ENCODE results near the gene PDE6H.

The PDE6H gene

DNA sequence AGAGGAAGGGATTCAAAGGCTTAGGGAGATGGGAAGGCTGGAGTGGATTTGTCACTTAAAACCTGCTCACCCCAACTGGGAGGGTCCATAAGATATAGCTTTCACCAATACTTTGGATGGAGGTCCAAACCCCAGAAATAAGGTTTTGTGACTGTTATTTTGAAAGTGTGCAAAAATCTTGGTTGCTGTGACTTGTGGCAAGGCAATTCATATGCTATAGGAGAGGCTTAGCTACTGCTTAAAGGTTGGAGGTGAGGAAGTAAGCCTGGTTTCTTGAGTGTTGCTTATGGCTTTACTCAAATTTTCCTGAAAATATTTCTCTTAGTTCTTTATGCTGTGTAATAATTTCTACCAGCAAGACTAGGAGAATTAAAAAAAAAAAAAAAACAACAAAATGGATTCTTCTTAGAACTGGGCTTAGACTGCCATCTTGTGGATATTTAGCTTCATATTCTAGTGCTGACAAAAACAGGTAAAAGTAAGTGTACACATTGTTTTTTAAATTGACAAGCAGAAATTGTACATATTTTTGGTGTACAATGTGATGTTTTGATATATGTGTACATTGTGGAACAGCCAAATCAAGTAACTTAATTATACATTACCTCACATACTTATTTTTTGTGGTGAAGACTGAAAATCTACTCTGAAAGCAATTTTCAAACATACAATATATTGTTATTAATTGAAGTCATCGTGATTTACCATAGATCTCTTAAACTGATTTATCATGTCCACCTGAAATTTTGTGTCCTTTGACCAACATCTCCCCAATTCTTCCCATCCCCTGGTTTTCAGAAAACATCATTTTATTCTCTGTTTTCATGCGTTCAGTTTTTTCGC is 23.0 kb downstream of the PDE6H start:
- DNase-seq (ENCODE audit: low read depth), result peak; percentile 89
- H3K4me3 ChIP-seq (ENCODE audit: low read depth, low read length), result no peak overlapping the region
- TF ChIP-seq, protein P1, sequence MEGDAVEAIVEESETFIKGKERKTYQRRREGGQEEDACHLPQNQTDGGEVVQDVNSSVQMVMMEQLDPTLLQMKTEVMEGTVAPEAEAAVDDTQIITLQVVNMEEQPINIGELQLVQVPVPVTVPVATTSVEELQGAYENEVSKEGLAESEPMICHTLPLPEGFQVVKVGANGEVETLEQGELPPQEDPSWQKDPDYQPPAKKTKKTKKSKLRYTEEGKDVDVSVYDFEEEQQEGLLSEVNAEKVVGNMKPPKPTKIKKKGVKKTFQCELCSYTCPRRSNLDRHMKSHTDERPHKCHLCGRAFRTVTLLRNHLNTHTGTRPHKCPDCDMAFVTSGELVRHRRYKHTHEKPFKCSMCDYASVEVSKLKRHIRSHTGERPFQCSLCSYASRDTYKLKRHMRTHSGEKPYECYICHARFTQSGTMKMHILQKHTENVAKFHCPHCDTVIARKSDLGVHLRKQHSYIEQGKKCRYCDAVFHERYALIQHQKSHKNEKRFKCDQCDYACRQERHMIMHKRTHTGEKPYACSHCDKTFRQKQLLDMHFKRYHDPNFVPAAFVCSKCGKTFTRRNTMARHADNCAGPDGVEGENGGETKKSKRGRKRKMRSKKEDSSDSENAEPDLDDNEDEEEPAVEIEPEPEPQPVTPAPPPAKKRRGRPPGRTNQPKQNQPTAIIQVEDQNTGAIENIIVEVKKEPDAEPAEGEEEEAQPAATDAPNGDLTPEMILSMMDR (conservative IDR thresholded peaks at IDR 0.05; ENCODE audit: low read depth, low read length), result peak; percentile 65

DNA sequence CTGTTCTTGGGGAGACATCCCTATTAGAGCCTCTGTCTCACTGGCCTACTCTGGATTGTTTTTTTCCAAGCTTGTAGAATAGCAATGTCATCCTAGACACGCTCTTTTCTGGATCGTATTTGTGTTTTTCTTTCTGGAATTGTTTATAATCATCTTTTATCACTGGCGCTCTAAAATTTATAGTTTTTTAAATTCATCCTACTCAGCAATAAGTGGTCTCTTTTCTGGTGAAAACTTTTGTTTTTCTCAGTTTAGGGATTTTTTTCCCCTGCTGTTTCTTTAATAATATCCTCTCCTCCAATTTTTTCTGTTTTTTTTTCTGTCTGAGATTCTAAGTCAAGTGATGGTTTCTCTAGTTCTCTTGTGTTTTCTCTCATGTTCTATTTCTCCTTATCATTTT is 25.2 kb downstream of the PDE6H start:
- TF ChIP-seq, protein P1 (conservative IDR thresholded peaks at IDR 0.05; ENCODE audit: low read depth, low read length), result no peak
- DNase-seq (ENCODE audit: low read depth), result no peak
- H3K4me3 ChIP-seq (ENCODE audit: low read depth, low read length), result no peak overlapping the region

DNA sequence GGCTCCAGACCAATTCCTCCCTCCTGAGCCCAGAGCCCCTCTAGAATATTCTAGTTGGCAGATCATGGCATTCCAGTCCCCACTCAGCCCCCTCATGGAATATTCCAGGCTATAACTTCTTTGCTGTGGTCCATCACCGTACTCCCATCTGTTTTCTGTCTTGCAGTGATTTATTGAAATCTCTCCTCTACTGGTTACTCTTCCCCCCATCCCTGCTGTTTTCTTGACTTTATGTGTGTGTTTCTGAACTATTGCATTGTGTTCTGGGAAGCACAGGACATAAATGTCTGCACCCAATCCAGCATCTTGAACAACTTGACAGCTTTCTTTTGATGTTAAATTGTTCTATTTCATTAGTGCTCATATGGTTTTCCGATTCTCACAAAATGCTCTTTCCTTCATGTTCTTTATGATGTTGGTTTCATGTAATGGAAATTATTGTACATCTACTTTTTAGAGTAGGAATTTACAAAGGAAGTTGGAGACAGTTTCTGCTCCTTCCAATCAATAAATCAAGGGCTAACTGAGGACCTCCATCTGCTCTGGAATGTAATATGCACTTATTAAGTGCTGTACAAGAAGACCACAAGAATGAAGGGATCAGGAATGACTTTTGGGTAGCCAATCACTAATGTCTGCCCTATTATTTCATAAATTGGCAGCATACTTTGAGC is 26.3 kb downstream of the PDE6H start:
- TF ChIP-seq, protein P1 (conservative IDR thresholded peaks at IDR 0.05; ENCODE audit: low read depth, low read length), result no peak
- DNase-seq (ENCODE audit: low read depth), result no peak

DNA sequence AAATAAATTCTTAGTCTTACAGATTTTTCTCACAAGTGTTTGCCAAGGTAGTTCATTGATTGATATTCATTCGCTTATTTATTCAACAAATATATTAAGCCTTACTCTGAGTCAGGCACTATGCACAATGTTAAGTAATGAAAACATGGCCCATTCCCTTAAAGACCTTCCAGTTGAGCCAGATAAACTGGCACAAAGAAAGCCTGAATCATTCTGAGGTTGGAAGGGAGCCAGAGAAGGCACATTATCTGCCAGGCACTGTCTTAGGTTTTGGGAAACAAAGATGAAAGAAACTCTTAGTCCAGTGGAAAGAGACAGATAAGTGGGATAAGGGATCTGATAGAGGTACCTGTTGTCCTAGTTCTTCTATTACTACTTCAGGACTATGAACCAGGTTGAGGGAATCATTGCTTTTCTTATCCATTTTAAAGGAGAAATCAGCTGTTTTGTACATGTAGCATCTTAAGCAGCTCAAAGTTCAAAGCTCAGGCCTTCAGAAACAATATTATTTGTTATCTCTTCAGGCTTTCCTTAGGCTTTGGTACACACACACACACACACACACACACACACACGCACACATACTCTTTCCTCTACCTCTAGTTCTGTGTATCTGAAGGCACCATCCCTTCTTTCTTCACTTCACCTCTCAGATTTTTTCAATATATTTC is 27.0 kb downstream of the PDE6H start:
- TF ChIP-seq, protein P1 (conservative IDR thresholded peaks at IDR 0.05; ENCODE audit: low read depth, low read length), result no peak
- H3K4me3 ChIP-seq (ENCODE audit: low read depth, low read length), result no peak overlapping the region
- DNase-seq (ENCODE audit: low read depth), result no peak

More for the DNA sequence above, 26.3 kb downstream of the PDE6H start:
- no peak overlapping the region for H3K4me3 ChIP-seq (ENCODE audit: low read depth, low read length)

DNA sequence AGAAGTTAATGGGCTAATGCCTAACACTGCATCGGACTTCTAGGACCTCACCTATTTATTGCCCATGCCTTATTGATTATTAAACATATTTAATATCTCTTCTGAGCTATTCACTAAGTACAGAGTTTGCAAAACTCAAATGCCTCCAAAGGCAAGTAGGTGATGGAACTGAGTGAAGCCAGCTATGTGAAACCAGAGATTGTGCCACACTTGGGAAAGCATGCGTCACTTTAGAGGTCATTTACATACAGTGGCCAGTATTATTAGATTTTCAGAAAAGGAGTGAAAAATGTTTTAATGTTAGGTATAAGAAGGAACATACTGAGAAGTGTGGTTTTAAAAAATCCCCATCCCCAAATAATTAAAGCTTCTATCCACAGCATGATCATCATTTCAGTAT is 27.7 kb downstream of the PDE6H start:
- no peak overlapping the region for H3K4me3 ChIP-seq (ENCODE audit: low read depth, low read length)
- DNase-seq (ENCODE audit: low read depth), result no peak
- TF ChIP-seq, protein P1 (conservative IDR thresholded peaks at IDR 0.05; ENCODE audit: low read depth, low read length), result no peak

DNA sequence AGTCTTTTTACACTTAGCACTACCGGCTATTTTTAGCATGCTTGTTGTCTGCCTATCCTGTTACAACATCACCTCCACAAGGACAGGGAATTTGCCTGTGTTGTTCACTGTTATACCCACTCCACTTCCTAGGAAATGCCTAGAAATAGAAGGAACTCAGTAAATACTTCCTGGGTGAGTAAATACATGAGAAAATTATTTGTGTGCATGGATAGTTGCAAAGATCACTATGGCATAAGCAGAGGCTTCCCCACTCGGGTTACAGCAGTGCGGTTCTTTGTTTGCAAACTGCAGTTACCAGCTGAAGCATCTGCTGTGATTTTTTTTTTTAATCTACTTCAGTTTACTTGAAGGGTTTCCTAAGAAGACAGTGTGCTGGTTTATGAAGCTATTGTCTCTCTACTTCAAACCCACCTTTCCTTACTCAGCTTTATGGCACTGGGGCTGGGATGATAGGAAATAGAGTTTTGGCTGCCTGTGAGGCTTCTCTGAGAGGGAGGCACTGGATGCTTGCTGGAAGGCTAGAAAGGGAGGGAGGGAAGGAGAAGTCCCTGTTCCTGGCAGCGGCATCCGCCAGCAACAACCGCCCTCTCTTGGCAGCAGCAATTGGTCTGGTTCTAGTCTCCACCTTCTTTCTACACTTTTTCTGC is 29.0 kb downstream of the PDE6H start:
- TF ChIP-seq, protein P1 (conservative IDR thresholded peaks at IDR 0.05; ENCODE audit: low read depth, low read length), result peak; percentile 6
- peak; percentile 50 for DNase-seq (ENCODE audit: low read depth)
- no peak overlapping the region for H3K4me3 ChIP-seq (ENCODE audit: low read depth, low read length)
